ENCODE measurements around the gene TOX3.

GRCh38 chr16:52546291-52547003, 496 bp downstream of the TOX3 start:
- no peak for TF ChIP-seq CTCF (IDR thresholded peaks at IDR 0.05; ENCODE audit: extremely low read depth in 1 of 2, insufficient read depth in 1 of 2, low read depth in 1 of 2, low read length in 2 of 2)
- no peak for TF ChIP-seq POLR2AphosphoS5 (IDR thresholded peaks at IDR 0.05; ENCODE audit: insufficient read depth, low read depth, low read length)
- TF ChIP-seq EZH2 (IDR thresholded peaks at IDR 0.05; ENCODE audit: borderline replicate concordance, low read depth, low read length, severe bottlenecking), result peak; percentile 44
- no peak for TF ChIP-seq MYC (IDR thresholded peaks at IDR 0.05; ENCODE audit: low read depth, low read length)
- TF ChIP-seq POLR2A (IDR thresholded peaks at IDR 0.05; ENCODE audit: low read depth, low read length), result no peak
- no peak for TF ChIP-seq FOS (IDR thresholded peaks at IDR 0.05; ENCODE audit: borderline replicate concordance, insufficient read depth, low read length)
- no peak for TF ChIP-seq JUN (IDR thresholded peaks at IDR 0.05; ENCODE audit: borderline replicate concordance, insufficient read depth, insufficient read length, low read depth)
- no peak for TF ChIP-seq MAX (IDR thresholded peaks at IDR 0.05; ENCODE audit: insufficient read depth, insufficient read length)
- TF ChIP-seq GATA2 (IDR thresholded peaks at IDR 0.05; ENCODE audit: insufficient read depth, insufficient read length, low read depth, low read length), result no peak
